Astrocyte (in vitro differentiated cells and primary cell): ENCODE results near the gene GPR162.

Source experiments
- CTCF ChIP-seq: IDR thresholded peaks from 2 replicates; pipeline ENCODE4 v1.5.1; 2011; ENCODE audit warnings: low read depth, mild to moderate bottlenecking, inconsistent platforms, low read length, moderate library complexity; ENCODE audit not compliant: insufficient read depth
- EZH2 ChIP-seq: IDR thresholded peaks from 2 replicates; pipeline ENCODE4 v1.6.1; 2012; ENCODE audit warnings: mild to moderate bottlenecking, low read length, inconsistent platforms; ENCODE audit not compliant: insufficient read depth

- TF ChIP-seq CTCF (no peak), EZH2 (no peak)
Observed at GRCh38 chr12:6782119-6782518, 39.5 kb upstream of the GPR162 start.
